ENCODE data around the gene DNMT3B.

- TF ChIP-seq POLR2A (IDR thresholded peaks at IDR 0.05) (no peak), CTCF (IDR thresholded peaks at IDR 0.05 in 4 of 5, conservative IDR thresholded peaks at IDR 0.05 in 1 of 5) (no peak)
Observed at GRCh38 chr20:32808438-32808837, 46.3 kb downstream of the DNMT3B start.

Data from gastrocnemius medialis (tissue), 4 donors.